SK-N-MC (cell line): ENCODE measurements around the gene AGAP3.

Experiments used
- EZH2 ChIP-seq: fragments of 200-600 bp; sonication (generic); IDR thresholded peaks from one replicate; pipeline ENCODE4 v1.6.1; 2017; ENCODE audit warnings: antibody characterized with exemption
- FOXP2 ChIP-seq: optimal IDR thresholded peaks from 2 replicates; pipeline ENCODE3; 2011; ENCODE audit warnings: mild to moderate bottlenecking, moderate library complexity; ENCODE audit not compliant: insufficient read depth; ENCODE audit errors: extremely low read length, control extremely low read depth
- POLR2AphosphoS5 ChIP-seq: IDR thresholded peaks from 2 replicates; pipeline ENCODE4 v1.6.1; 2012; ENCODE audit warnings: mild to moderate bottlenecking, low read depth, low read length, borderline replicate concordance

DNA sequence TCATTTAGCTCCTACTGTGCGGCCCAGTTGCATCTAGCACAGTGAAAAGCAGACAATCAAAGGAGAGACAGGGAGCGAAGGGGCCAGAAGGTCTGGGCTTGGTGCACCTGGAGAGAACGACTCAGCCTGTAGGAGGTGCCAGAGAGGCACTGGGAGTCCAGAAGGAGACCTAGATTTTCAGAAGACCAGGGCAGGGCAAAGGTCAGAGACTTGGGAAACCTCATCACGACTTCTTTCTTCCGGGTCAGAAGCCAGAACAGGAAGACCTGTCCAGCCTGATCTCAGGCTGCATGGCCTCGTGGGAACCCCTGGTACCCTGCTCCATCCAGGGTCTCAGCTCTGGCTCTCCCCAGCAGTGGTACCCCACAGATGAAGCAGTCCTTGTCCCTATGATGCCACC is 5.2 kb downstream of the AGAP3 start:
- TF ChIP-seq EZH2: no peak
- no peak for TF ChIP-seq POLR2AphosphoS5
- TF ChIP-seq FOXP2: no peak
